ENCODE data around the gene PTPN7.

The PTPN7 gene

DNA sequence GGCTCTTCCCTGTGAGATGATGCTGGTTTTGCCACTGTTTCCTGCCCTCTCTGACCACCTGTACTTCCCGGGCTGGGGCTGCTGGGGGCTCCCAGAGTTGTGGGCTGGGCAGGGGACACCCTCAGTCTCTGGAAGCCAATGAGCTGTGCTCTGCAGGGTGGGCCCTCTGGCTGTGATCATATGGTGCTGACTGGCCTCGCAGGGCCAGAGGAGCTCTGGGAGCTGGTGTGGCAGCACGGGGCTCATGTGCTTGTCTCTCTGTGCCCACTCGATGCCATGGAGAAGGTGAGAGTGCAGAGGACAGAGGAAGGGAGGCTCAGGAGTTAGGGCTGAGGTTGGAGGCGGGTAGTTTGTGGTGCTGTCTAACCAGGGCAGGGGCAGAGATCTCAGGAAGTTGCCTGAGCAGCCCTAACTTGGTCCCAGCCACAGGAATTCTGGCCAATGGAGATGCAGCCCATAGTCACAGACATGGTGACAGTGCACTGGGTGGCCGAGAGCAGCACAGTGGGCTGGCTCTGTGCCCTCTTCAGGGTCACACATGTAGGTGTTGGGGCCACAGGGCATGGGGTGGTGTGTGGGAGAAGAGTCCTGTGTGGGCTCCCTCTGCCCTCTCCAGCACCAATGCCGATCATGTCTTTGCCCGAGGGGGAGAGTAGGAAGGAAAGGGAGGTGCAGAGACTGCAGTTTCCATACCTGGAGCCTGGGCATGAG lies 27.4 kb upstream of the PTPN7 start:
- no peak for DNase-seq
- Histone ChIP-seq H2AK5ac (ENCODE audit: low read length) (no peak overlapping the region), H3K79me2 (ENCODE audit: control insufficient read depth, insufficient read depth, low read length) (no peaks in the 10 kb centered on the region), H3K4me1 (ENCODE audit: control insufficient read depth, low read depth, low read length) (no peaks in the 10 kb centered on the region), H3K79me1 (ENCODE audit: low read length) (no peaks in the 10 kb centered on the region), H4K8ac (ENCODE audit: low read depth, low read length) (no peak overlapping the region), H3K36me3 (ENCODE audit: control insufficient read depth, insufficient read depth, low read length) (no peaks in the 10 kb centered on the region), H3K27ac (ENCODE audit: low read depth, low read length) (no peak overlapping the region), H4K5ac (ENCODE audit: low read length) (no peak overlapping the region), H3K4me2 (ENCODE audit: low read length) (no peak overlapping the region), H2BK120ac (ENCODE audit: low read depth, low read length) (no peak overlapping the region), H3K23ac (ENCODE audit: low read length) (no peak overlapping the region), H2BK5ac (ENCODE audit: low read length) (no peak overlapping the region), H3K4me3 (ENCODE audit: low read length) (no peak overlapping the region), H3K9ac (ENCODE audit: low read length) (no peak overlapping the region), H3K18ac (ENCODE audit: low read length) (no peak overlapping the region), H3K4ac (ENCODE audit: low read depth, low read length) (no peak overlapping the region), H2BK15ac (replicated peaks; ENCODE audit: low read depth) (no peak overlapping the region), H3K56ac (ENCODE audit: low read length) (no peak overlapping the region), H3K27me3 (ENCODE audit: insufficient read depth, low read length, poor library complexity) (no peaks in the 10 kb centered on the region)
- no CpG with 5 or more reads among the region's 8 CpGs for WGBS (ENCODE audit: extremely low coverage, insufficient coverage, low lambda C conversion rate)

GRCh38 chr1:202187041-202187671 lies 26.8 kb upstream of the PTPN7 start:
- Histone ChIP-seq H4K8ac (ENCODE audit: low read depth, low read length) (no peak overlapping the region), H3K27me3 (ENCODE audit: insufficient read depth, low read length, poor library complexity) (no peaks in the 10 kb centered on the region), H4K5ac (ENCODE audit: low read length) (no peak overlapping the region), H3K4me1 (ENCODE audit: control insufficient read depth, low read depth, low read length) (no peaks in the 10 kb centered on the region), H3K27ac (ENCODE audit: low read depth, low read length) (no peak overlapping the region), H2AK5ac (ENCODE audit: low read length) (no peak overlapping the region), H3K23ac (ENCODE audit: low read length) (no peak overlapping the region), H3K79me1 (ENCODE audit: low read length) (no peaks in the 10 kb centered on the region), H3K18ac (ENCODE audit: low read length) (no peak overlapping the region), H3K4ac (ENCODE audit: low read depth, low read length) (no peak overlapping the region), H3K4me2 (ENCODE audit: low read length) (no peak overlapping the region), H3K56ac (ENCODE audit: low read length) (no peak overlapping the region), H2BK15ac (replicated peaks; ENCODE audit: low read depth) (no peak overlapping the region), H3K4me3 (ENCODE audit: low read length) (no peak overlapping the region), H3K36me3 (ENCODE audit: control insufficient read depth, insufficient read depth, low read length) (no peaks in the 10 kb centered on the region), H3K79me2 (ENCODE audit: control insufficient read depth, insufficient read depth, low read length) (no peaks in the 10 kb centered on the region), H2BK120ac (ENCODE audit: low read depth, low read length) (no peak overlapping the region), H2BK5ac (ENCODE audit: low read length) (no peak overlapping the region), H3K9ac (ENCODE audit: low read length) (no peak overlapping the region)
- WGBS (ENCODE audit: extremely low coverage, insufficient coverage, low lambda C conversion rate): no CpG with 5 or more reads among the region's 8 CpGs
- no peak for DNase-seq

GRCh38 chr1:202186327-202186726 lies 25.9 kb upstream of the PTPN7 start:
- no peak overlapping the region for H2AK5ac ChIP-seq (ENCODE audit: low read length)
- no peak overlapping the region for H3K27ac ChIP-seq (ENCODE audit: low read depth, low read length)
- no peaks in the 10 kb centered on the region for H3K27me3 ChIP-seq (ENCODE audit: insufficient read depth, low read length, poor library complexity)
- no peaks in the 10 kb centered on the region for H3K4me1 ChIP-seq (ENCODE audit: control insufficient read depth, low read depth, low read length)
- H3K36me3 ChIP-seq (ENCODE audit: control insufficient read depth, insufficient read depth, low read length): no peaks in the 10 kb centered on the region
- no peak for DNase-seq
- H4K5ac ChIP-seq (ENCODE audit: low read length): no peak overlapping the region
- H3K23ac ChIP-seq (ENCODE audit: low read length): no peak overlapping the region
- H2BK5ac ChIP-seq (ENCODE audit: low read length): no peak overlapping the region
- no peak overlapping the region for H3K18ac ChIP-seq (ENCODE audit: low read length)
- H3K4me2 ChIP-seq (ENCODE audit: low read length): no peak overlapping the region
- no peak overlapping the region for H3K9ac ChIP-seq (ENCODE audit: low read length)
- no CpG with 5 or more reads among the region's 7 CpGs for WGBS (ENCODE audit: extremely low coverage, insufficient coverage, low lambda C conversion rate)
- H2BK15ac ChIP-seq (replicated peaks; ENCODE audit: low read depth): no peak overlapping the region
- H3K79me1 ChIP-seq (ENCODE audit: low read length): no peaks in the 10 kb centered on the region
- no peak overlapping the region for H3K4ac ChIP-seq (ENCODE audit: low read depth, low read length)
- H2BK120ac ChIP-seq (ENCODE audit: low read depth, low read length): no peak overlapping the region
- no peak overlapping the region for H3K4me3 ChIP-seq (ENCODE audit: low read length)
- no peak overlapping the region for H3K56ac ChIP-seq (ENCODE audit: low read length)
- no peak overlapping the region for H4K8ac ChIP-seq (ENCODE audit: low read depth, low read length)
- no peaks in the 10 kb centered on the region for H3K79me2 ChIP-seq (ENCODE audit: control insufficient read depth, insufficient read depth, low read length)

GRCh38 chr1:202184750-202185460 lies 24.5 kb upstream of the PTPN7 start:
- Histone ChIP-seq H3K4ac (ENCODE audit: low read depth, low read length) (no peak overlapping the region), H3K4me2 (ENCODE audit: low read length) (no peak overlapping the region), H3K9ac (ENCODE audit: low read length) (peak overlapping the region; percentile 28), H3K79me1 (ENCODE audit: low read length) (no peaks in the 10 kb centered on the region), H3K4me3 (ENCODE audit: low read length) (no peak overlapping the region), H3K23ac (ENCODE audit: low read length) (no peak overlapping the region), H3K27ac (ENCODE audit: low read depth, low read length) (no peak overlapping the region), H3K79me2 (ENCODE audit: control insufficient read depth, insufficient read depth, low read length) (no peaks in the 10 kb centered on the region), H2AK5ac (ENCODE audit: low read length) (no peak overlapping the region), H3K27me3 (ENCODE audit: insufficient read depth, low read length, poor library complexity) (no peaks in the 10 kb centered on the region), H3K4me1 (ENCODE audit: control insufficient read depth, low read depth, low read length) (no peaks in the 10 kb centered on the region), H2BK15ac (replicated peaks; ENCODE audit: low read depth) (no peak overlapping the region), H2BK120ac (ENCODE audit: low read depth, low read length) (no peak overlapping the region), H3K56ac (ENCODE audit: low read length) (peak overlapping the region; percentile 43), H4K8ac (ENCODE audit: low read depth, low read length) (no peak overlapping the region), H4K5ac (ENCODE audit: low read length) (no peak overlapping the region), H3K18ac (ENCODE audit: low read length) (no peak overlapping the region), H3K36me3 (ENCODE audit: control insufficient read depth, insufficient read depth, low read length) (no peaks in the 10 kb centered on the region), H2BK5ac (ENCODE audit: low read length) (no peak overlapping the region)
- no CpG with 5 or more reads among the region's 19 CpGs for WGBS (ENCODE audit: extremely low coverage, insufficient coverage, low lambda C conversion rate)
- DNase-seq: peak; percentile 98

DNA sequence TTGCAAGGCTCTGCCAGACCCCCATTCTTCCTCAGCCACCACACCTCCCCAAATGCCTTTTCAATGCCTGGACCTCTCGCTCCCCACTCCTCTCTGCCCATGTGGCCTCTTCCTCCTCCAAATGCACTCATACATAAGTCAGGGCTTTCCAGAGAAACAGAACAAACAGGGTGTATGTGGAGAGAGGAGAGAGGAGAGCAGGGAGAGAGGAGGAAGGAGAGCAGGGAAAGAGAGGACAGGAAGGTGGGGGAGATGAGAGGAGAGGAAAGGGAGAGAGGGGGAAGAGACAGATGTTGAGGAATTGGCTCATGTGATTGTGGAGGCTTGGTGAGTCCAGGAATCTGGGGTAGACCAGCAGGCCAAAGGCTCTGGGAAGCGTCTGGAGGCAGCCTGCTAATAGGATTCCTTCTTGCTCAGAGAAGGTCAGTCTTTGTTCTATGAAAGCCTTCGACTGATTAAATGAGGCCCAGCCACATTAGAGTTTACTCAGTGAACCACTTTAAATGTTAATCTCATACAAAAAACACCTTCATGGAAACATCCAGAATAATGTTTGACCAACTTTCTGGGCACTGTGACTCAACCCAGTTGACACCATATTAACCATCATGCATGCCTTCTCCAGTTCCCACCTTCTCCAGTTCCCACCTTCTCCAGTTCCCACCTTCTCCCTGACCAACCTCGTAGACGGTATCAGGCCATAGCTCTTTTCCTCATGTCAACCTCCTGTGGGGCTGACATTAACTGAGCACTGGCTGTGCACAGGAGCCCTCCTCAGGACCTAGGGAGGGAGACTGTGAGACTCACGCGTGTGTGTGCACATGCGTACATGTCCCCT lies 21.9 kb upstream of the PTPN7 start:
- H2BK5ac ChIP-seq (ENCODE audit: low read length): no peak overlapping the region
- H2AK5ac ChIP-seq (ENCODE audit: low read length): no peak overlapping the region
- H3K27ac ChIP-seq (ENCODE audit: low read depth, low read length): no peak overlapping the region
- no peak overlapping the region for H3K4me2 ChIP-seq (ENCODE audit: low read length)
- H2BK120ac ChIP-seq (ENCODE audit: low read depth, low read length): no peak overlapping the region
- no peaks in the 10 kb centered on the region for H3K79me1 ChIP-seq (ENCODE audit: low read length)
- no peaks in the 10 kb centered on the region for H3K79me2 ChIP-seq (ENCODE audit: control insufficient read depth, insufficient read depth, low read length)
- no peak overlapping the region for H4K8ac ChIP-seq (ENCODE audit: low read depth, low read length)
- H3K9ac ChIP-seq (ENCODE audit: low read length): no peak overlapping the region
- H3K56ac ChIP-seq (ENCODE audit: low read length): no peak overlapping the region
- no peak overlapping the region for H3K18ac ChIP-seq (ENCODE audit: low read length)
- DNase-seq: no peak
- H3K4me1 ChIP-seq (ENCODE audit: control insufficient read depth, low read depth, low read length): no peaks in the 10 kb centered on the region
- no peak overlapping the region for H3K4me3 ChIP-seq (ENCODE audit: low read length)
- no peaks in the 10 kb centered on the region for H3K27me3 ChIP-seq (ENCODE audit: insufficient read depth, low read length, poor library complexity)
- H3K23ac ChIP-seq (ENCODE audit: low read length): no peak overlapping the region
- no peak overlapping the region for H3K4ac ChIP-seq (ENCODE audit: low read depth, low read length)
- WGBS (ENCODE audit: extremely low coverage, insufficient coverage, low lambda C conversion rate): no CpG with 5 or more reads among the region's 8 CpGs
- no peak overlapping the region for H2BK15ac ChIP-seq (replicated peaks; ENCODE audit: low read depth)
- H3K36me3 ChIP-seq (ENCODE audit: control insufficient read depth, insufficient read depth, low read length): no peaks in the 10 kb centered on the region
- no peak overlapping the region for H4K5ac ChIP-seq (ENCODE audit: low read length)
